CD1c-positive myeloid dendritic cell (primary cell): ENCODE results near the gene GPD2.

Source experiments
- DNase-seq: peaks from one replicate; pipeline ENCODE4 v3.0.0-alpha.2; 2016; ENCODE audit errors: extremely low spot score

GPD2 gene

GRCh38 chr2:156532989-156533388 lies 96.8 kb downstream of the GPD2 start:
- DNase-seq, result no peak

DNA sequence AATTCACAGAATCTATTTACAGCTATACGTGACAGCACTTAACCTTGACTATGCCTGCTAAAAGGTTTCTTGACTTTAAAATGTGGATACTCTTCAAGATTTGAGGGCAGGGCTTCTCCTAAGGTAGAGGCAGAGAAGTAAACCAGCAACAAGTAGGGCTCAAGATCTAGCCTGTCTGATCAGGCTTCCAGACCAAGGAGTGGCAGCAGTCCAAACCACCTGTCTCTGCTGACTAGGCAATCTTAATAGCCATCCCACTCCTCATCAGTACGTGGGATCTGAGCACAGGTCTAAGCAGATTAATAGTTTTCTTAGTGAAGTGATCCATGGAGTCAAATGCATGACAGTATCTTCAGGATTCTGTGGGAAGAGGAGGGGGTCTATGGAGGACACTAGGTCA lies 100.4 kb downstream of the GPD2 start:
- no peak for DNase-seq

- no peak for DNase-seq
Measured at GRCh38 chr2:156537141-156537540, 101.0 kb downstream of the GPD2 start.

DNA sequence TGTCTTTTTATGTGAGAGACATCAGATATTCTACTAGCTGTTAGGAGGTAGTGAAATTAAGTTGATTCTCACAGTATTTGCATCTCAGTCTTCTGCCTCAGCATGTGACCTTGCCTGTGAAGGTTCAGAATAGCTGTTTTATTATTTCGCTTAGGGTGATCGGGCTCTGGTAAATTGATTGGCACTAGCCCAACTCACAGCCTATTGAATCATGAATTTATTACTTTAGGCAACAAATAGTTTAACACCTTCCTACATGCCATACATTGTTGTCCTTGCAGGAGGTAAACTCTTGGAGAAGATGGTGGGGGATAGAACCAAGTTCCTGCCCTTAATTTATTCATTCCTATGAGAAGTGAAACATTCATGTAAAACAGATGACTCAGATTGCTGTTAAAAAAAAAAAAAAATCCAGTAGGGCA lies 101.9 kb downstream of the GPD2 start:
- no peak for DNase-seq

DNA sequence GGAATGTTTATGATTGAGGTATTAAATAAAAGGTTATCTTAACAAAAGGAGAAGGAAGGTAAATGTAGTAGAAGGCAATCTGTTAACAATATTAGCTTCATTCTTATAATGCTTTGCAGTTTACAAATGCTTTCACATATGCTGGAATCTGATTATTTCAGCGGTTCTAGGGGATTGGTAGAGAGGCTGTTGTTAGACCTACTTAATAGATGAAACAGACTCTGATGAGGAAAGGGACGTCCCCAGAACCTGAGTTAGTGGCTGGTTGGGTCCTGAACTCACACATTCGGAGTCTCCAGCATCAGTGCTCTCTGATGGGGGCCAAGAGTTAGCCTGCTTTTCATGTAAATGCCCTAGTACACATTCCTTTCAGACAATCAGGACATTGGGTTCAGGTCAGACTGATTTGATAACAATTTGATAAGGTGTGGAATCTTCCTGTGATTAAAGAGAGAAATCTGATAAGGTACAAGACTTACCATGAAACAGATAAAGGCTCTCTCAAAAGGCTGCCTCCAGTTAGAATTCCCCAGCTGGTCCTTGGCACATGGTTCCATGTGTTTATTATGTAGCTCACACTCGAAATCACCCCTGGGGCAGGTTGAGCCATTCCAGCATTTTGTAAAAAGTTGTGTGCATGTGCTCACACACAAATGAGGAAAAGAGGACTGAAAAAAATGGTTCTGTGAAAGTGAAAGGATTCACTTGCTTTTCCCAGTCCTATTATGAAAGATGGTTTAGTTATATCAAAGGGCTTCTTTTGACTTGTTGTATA lies 103.1 kb downstream of the GPD2 start:
- no peak for DNase-seq

- DNase-seq, result no peak
Measured at GRCh38 chr2:156540706-156541105, 104.5 kb downstream of the GPD2 start.

DNA sequence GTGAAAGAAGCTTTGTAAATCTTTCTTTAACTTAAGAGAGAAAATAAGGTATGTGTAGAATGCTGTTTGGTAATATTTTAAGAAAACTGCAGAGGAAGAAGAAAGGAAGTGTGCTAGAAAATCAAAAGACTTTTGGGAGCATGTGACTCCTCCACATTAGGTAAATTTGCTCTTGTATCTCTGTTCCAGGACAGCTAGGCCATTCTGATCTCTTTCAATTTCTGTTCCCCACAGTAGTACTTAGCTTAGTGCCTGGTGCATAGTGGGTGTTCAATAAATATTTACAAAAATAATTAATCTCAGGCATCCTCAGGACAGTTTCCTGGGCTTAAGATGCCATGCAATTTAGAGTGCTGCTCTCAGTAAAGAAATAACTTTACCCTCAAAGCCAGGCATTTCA lies 105.0 kb downstream of the GPD2 start:
- DNase-seq, result no peak

DNA sequence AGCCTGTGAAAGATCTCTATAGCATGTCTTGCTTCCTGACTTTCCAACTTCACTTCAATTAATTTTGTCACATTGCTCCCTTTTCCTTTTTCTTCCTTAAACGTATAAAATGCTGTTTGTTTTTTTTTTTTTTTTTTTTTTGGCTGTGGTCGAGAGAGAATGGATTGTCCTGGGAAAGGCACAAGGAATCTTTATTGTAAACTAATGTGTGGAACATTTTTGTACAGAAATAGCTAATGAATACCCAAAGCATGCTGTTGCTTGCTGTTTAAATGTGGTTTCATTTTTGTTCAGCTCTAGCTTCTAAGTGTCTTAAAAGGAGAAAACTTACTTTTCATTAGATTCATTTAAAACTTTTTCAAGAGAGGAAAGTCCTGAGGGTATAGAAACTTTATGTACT lies 105.5 kb downstream of the GPD2 start:
- DNase-seq, result no peak

DNA sequence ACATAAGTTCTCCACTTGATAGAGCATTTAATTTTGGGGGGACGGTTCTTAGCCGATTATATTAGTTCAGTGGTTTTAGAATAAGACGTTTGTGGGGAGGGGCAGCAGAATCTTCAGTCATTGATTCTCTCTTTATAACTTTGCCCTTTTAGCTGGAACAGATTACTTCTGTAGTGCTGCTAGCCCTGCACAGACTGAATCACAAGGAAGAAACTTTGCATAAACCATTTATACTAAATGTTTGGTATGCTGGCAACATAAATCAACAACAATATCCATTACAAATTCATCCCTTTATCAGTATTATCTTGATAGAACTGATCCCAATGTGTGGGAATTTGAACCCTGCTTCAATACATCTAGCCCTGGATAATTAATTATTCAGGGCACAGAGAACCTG lies 112.2 kb downstream of the GPD2 start:
- DNase-seq, result no peak

GRCh38 chr2:156553714-156554442 lies 117.7 kb downstream of the GPD2 start:
- no peak for DNase-seq

- no peak for DNase-seq
Measured at GRCh38 chr2:156561326-156561725, 125.1 kb downstream of the GPD2 start.

DNA sequence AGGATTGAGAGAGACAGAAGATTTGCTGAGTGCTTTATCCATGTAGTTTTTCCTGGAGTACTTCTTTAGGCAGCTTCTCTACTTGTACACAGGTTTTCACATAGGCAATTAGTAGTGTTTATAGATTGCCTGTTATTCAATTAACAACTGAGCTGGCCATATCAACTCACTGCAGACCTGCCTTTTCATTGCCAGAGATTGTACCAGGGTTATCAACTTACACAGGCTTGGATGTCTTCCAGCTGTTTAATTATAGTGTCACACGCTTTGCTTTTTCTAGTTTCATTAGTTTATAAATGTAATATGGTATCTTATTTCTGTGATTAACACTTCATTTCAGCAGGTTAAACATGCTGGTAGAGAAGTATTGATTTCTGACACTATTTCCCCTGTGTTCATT lies 125.9 kb downstream of the GPD2 start:
- no peak for DNase-seq

- DNase-seq, result no peak
Measured at GRCh38 chr2:156563994-156564753, 128.0 kb downstream of the GPD2 start.

- no peak for DNase-seq
Measured at GRCh38 chr2:156565066-156565710, 129.0 kb downstream of the GPD2 start.

DNA sequence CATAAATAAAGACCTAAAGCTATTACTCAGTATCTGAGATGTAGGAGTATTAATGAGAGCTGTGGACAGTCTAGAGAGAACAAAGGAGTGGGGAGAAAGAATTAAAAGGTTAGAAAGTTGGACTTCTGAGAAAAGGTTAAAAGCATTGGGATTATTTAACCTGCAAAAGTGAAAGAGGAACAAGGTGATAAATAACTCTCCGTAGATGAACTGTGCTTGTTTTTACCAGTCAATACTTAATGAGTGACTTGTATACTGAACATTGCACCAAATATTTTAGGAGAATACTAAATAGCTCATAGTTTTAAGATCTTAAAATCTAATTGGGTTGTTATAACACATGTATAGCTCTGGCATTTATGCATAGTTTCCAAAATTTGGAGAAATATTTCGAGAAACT lies 137.5 kb downstream of the GPD2 start:
- no peak for DNase-seq

- DNase-seq, result no peak
Measured at GRCh38 chr2:156574112-156574511, 137.9 kb downstream of the GPD2 start.

DNA sequence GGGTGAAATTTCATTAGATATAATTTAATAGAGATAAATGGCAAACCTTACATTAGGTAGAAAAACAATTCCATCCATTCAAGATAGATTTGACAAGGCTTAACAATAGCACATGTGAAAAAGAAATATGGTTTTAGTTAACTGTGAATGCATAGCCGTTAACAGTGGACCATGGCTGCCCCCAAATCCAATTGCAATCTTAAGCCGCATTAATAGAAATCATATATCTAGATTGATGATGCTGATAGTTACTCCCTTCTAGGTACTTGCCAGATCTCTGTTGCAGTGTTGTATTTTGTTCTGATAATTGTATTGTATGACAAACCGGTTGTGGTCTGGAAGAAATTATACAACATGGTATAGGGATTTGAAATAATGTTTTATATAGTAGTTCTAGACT lies 139.8 kb downstream of the GPD2 start:
- DNase-seq, result no peak

- no peak for DNase-seq
Measured at GRCh38 chr2:156580501-156580900, 144.3 kb downstream of the GPD2 start.

GRCh38 chr2:156581280-156581679 lies 145.1 kb downstream of the GPD2 start:
- DNase-seq, result no peak

- peak; percentile 2 for DNase-seq
Measured at GRCh38 chr2:156585457-156585856, 149.3 kb downstream of the GPD2 start.

DNA sequence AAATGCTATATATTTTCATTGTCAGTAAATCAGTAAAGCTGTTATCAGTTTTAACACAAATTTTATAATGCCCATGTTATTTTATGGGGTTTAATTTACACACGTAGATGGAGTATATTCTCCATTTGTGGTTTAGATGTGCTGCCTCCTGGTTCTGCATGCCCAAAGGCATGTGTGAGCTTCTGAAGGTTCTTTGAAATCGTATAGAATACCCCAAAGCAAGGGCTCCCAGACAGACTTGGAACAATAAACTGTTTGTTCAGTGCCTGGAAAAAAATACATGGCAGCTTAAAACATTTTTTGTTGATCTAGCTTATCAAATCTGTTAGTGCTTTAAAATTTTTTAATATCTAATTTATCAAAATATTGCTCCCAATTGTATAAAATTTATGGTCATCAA lies 150.4 kb downstream of the GPD2 start:
- no peak for DNase-seq
